HS-27A (cell line): ENCODE data around the gene HOXB6.

Experiments used
- DNase-seq: peaks from one replicate; pipeline ENCODE4 v3.0.0-alpha.2; 2012; ENCODE audit warnings: low read depth, missing footprints

Gene HOXB6

DNA sequence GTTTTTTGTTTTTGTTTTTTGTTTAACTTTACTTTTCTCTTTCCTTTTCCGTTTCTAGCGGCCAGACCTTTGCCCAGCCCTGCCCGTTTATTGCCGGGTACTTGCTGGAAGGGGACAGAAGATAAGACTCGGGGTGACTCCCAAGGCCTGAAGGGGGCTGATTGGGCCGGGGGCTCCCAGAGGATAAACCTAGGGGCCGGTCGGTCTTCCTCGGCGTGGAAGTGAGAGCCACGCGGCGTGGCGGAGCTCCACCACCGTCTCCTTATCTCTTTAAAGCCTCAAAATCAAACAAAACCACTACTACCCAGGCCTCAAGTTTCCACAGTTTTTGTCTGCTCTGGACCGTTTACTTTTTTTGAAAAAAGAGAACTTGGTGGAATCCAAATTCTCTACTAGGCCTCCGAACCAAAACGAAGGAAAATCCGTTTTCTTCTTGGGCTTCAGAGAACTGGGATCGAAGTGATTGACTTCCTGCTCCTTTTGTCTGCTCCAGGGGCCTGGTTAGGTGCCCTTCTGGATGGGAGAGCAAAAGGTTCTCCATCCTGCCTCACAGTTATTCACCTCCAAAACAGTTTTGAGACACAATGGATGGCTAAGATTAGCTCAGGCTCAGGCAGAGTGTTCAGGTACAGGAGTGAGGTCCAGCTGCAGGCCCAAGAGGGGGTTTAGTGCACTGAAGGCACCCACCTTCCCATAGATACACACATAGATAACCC lies 29.9 kb upstream of the HOXB6 start:
- DNase-seq, result no peak

DNA sequence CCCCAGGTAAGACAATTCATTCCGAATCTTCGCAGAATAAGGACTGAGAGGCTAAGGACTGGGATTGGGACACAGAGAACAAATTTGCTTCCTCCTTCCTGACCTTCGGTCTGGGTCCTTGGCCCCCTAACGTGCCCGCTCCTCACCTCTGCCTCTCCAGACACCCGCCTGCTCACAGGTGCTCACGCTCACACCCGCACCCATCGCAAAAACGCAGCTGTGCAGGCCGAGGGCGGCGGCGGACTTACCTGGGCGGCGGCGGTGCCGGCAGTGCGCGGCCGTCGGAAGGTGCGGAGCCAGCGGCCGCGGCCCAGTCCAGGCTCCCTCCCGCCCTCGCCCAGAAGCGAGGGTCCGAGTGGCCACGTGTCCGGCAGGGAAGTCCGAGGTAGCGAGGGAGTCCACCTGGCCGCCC lies 28.5 kb upstream of the HOXB6 start:
- no peak for DNase-seq

DNA sequence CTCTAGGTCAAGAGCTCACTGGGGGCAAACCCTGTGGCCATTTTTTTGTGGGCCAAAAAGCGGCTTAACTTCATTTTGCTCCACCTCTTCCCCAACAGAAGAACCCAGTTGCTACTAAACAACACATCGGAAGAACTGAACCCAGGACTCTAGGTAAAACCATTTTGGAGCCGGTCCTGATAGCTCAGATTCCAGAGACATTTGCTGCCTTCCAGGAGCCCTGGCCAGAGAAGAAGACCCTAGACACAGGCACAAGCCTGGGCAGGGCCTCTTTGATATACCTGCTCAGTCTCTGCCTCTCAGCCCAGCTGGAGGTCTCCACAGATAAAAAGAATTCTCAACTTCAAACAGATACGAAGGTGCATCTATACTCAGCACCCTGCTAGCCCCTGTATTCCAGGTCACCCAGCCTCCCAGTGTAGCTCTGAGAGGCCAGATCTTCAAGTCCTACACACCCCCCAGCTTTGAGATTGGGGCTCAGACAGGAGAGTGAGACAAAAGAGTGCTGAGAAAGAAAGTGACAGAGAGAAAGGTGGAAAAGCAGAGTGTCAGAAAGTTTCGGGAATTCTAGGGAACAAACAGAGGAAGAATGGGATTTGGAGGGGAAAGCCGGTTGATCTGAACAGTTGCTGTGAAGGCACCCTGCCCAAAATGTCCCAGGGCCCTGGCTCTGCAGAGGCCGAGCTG lies 27.9 kb upstream of the HOXB6 start:
- no peak for DNase-seq

DNA sequence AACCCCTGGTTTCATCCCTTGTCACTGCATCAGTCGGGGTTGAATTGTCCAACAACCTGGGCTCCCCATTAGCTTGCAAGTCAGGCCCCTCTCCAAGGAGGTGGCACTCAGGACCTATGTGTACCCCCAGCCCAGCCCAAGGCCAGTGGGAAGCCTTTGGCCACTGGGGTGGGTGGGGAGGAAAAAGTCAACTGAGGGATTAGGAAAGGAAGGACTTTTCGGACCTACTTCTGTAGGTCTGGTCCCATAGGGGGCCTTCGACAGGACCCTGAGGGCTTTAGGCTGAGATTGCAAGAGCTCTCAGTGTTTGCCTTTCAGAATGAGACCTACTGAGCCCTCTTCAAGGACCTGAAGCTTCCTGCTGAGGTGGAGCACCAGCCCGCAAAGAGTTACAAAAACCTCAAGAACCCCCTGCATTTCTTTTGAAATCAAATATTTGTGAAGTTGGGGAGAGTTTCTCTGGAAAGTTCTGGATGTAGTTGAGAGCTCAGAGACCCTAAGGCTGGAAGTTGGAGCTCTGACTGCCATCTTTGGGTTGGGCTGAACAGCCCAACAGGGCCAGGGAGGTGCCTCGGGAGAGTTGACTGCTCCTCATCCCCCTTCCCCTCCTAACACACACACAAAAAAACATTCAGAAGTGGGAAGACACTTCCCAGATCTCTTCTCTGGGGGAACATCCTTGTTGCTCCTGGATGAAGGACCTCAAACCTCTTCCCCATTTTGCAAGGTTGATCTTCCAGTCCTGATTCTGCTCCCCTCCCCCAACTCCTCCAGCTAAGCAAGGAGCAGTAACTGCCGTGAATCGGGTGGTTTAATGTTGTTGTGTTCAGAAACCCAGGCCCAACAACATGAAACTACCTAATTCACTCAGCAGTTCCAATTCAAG lies 27.1 kb upstream of the HOXB6 start:
- DNase-seq, result no peak

DNA sequence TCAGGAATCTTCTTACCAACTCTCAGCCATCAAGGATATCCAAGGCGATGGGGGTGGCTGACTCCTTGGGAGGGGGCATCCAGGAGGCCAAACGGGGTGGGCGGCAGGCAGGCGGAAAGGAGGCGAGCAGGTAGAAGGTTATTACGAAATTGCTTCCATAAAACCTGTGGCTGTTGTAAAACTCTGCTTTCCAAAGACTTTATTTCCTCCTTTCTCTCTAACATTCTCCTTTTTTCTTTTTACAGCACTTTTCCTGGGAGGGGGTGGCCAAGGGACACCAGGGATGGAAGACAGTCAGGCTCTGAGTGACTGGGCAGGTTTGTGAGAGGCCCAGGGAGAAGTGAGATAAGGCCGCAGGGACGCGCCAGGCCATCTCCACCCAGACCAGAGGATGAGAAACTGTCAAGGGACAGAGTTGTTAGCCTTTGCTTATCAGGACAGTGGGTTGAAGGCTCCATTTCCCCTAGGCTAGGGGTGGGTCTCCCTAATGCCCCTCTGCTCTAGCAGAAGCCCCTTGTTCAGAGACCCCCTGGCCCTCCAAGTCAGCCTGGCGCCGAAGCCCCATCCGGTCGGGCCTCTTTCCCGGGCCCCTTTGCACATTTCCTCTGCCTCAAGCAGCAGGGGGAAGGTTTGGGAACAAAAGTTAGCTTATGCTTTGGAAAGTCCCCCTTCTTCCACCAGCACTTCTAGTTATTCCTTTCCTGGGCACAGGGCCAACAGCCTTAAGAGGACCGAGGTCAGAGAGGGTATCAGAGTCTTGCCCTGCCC lies 26.3 kb upstream of the HOXB6 start:
- no peak for DNase-seq

- no peak for DNase-seq
These were observed 25.5 kb upstream of the HOXB6 start for GRCh38 chr17:48630009-48630924.

GRCh38 chr17:48629411-48629759 lies 24.6 kb upstream of the HOXB6 start:
- no peak for DNase-seq

DNA sequence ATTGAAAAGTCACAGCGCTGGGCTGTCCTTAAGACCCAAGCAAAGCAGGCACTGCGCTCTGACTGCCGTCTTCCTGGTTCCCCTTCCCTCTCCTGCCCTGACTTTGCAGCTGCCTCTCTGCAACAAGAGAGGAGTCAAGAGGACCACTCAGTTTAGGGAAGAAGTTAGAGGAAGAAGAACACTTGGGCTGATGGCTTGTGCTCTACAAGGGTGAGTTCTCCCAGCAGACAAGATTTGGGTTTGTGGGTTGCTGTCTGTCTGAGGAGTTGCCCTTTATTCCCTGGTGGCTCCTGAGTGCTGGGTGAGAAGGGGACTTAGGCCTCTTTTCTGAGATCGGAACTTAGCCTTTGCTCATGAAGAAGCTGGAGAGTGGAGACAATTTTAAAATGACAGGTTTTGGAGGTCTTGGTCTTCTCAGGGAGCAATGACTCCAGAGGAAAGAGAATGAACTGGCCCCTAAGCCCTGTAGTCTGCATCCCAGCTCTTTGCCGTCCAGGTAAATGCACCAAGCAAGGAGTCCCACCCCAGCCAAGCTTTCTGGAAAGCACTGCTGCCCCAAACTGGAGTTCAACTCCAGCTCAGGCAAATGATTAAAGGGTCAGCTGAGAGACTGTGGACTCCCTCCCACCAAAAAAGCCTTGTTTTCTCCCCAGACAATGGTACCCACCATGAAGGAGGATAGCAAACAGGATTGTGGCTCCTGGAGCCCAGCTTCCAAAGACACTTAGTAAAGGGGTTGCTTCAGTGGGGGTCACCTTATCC lies 24.0 kb upstream of the HOXB6 start:
- DNase-seq, result no peak

DNA sequence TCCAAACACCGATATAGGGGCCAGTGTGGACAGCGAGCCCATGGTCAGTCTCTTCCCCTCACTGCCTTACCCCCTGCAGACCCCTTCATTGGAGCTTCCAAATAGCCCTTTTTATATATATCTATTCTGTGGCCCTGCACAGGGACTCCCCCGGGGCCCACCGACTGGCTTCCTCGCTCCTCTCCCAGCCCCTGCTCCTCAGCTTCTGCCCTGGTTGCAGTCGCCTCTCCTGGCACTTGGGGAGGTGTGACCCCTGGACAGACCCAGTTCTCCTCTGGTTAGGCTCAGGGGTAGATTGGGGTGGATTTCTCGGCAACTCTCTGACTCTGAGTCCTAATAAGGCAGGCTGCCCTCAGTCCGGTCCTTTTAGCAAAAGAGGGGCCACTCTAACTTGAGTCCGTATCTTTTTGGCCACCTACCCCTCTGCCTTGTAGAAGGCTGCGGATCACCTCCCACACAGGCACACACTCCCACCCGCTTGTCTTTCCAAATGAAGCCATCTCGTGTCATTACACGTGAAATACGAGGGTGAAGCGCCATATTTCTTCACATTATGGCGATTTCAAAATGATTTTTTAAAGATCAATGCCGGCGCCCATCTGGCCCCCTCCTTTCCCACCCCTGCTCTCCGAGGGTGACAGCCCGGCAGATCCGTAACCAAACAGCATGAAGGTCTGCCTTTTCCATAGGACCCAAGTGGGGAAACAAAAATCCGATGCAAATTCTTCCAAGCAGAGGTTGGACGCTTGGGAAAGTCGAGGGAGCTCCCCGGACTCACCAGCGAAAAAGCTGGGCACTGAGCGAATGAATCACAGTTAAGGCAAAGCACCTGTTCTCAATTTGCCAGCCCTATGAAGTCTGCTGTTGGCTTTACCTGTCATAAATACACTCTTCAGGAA lies 23.1 kb upstream of the HOXB6 start:
- DNase-seq, result no peak

GRCh38 chr17:48627118-48627597 lies 22.4 kb upstream of the HOXB6 start:
- no peak for DNase-seq

GRCh38 chr17:48626245-48627117 lies 21.7 kb upstream of the HOXB6 start, which contains the start of gene HOXB9:
TSS of gene HOXB9 (minus strand) at chr17:48626358. CDS start at chr17:48626269, 89 bp downstream.
- no peak for DNase-seq

DNA sequence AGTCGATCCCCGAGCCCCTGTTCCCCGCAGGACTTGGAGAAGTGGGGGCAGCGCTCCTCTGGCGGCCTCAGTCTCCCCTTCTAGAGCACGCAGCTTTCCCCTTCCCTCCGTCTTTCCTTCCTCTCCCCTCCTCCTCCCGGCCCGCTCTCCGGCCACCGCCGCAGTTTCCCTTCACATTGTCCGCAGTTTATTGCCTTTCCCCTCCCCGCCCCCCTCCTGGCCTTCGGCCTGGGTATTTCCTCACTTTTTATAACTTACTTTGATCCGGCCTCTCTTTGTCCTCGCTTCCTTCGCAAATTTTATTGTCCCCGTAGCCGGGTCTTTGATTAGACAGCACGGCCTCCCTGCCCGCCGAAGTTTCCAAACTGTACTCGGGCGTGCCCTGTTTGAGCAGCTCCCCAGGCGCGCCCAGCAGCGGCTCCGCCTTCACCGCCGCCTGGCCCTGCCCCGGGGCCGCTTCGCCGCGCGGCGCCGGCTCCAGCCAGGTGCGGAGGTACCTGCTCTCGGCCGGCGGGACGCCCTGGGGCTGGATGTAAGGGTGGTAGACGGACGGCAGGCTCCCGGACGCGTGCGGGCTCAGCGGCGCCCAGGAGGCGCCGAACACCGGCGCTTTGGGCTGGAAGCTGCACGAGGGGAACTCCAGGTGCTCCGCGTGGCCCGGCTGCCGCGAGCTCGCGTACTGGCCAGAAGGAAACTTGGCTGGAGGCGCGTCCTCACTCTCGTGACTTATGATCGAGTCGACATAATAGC lies 20.9 kb upstream of the HOXB6 start:
- no peak for DNase-seq

DNA sequence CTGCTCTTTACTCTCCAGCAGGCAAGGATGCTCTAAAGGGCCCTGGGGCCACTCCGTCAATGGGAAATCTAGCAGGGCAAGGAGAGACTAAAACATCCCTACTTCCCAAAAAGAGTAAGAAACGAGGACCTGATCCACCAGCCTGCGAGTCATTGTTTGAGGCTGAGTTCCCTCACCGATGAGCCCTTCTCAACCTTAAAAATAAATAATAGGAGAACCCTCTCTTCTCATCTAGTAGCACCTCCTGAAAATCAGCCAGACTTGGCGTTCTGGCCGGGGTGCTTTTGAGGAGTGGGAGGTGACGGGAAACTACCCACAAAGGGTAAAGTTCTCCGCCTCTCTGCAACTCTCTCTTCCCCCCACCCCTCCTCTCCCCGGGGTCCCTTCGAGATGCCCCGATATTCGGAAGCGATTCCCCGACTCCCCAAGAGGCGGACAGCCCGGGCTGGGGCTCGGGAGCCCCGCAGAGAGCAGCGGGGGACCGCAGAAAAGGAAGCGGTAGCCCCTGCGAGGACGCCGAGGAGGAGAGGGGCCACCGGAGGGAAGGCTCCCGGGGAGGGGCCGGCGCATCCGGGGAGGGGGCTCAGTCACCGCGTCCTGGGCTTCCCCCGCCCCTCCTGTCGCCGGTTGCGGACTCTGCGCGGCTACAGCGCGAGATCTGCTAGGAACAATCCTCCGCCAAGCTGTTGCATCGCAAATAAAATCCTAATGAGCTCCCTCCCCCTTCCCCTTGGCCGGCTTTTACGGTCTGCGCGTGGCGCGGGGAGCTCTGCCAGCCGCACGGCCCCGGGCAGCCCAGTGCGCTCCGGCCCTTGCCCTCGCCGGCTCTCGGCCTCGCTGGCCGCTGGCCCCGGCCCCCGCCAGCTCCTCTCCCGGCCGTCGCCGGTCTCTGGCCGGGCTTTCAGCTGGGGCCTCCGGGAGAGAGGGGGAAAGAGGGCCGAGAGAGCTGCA lies 20.0 kb upstream of the HOXB6 start:
- DNase-seq, result no peak

DNA sequence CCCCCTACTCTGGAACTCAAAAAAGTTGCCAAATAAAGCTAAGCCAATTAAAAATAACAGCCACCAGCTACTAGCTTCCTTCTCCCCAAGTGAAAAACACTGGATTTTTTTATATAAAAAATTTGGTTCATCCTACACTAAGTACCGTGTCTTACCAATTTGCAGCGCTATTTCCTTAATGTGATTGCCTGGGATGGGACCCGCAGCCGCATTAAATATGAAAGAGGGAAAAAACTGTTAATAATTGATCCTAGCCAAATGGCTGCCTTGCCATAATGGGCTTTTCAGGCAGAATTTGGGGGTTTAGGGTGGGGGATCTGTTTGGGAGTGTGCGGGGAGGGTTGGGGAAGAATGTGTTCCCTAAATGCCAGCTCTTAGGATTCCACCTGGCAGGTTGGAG lies 19.3 kb upstream of the HOXB6 start:
- no peak for DNase-seq

GRCh38 chr17:48623583-48623982 lies 18.8 kb upstream of the HOXB6 start:
- DNase-seq, result no peak

DNA sequence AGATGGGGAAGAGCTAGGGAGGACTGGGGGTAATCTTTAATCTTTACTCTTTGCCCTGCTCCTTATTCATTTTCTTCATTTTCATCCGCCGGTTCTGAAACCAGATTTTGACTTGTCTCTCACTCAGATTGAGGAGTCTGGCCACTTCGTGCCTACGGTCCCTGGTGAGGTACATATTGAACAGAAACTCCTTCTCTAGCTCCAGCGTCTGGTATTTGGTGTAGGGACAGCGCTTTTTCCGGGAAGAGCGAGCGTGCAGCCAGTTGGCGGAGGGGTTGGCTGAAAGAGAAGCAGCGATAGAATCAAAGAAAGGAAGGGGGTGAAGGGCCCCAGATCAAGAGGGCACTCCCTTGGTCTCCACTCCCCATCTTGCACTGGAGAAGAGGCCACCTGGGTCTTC lies 18.1 kb upstream of the HOXB6 start:
- no peak for DNase-seq
